Spleen (tissue), 7 donors: ENCODE measurements around the gene TMA7.

Source experiments
- POLR2A ChIP-seq, 3 donors: fragments of 450-650 bp; IDR thresholded peaks; one replicate each; pipeline ENCODE4 v1.5.1; 2017; ENCODE audit warnings: antibody characterized with exemption in 3 of 3, mild to moderate bottlenecking in 1 of 3
- POLR2AphosphoS5 ChIP-seq, 3 donors: sonication (generic); formaldehyde crosslinking; IDR thresholded peaks; one replicate each; pipeline ENCODE4 v1.5.1; 2017; ENCODE audit warnings: antibody characterized with exemption in 3 of 3
- TF ChIP-seq, protein P1 (sequence below), 11 experiments: fragments of 200-600 bp in 7 of 11; fragments of 450-650 bp in 4 of 11; sonication (generic) in 4 of 11; IDR thresholded peaks in 8 of 11; conservative IDR thresholded peaks in 3 of 11; 1 replicate in 7 of 11; 2 replicates in 4 of 11; pipeline versions ENCODE4 v1.4.0 to v1.8.0; 2016 to 2021; ENCODE audit warnings: antibody characterized with exemption in 11 of 11, inconsistent platforms in 4 of 11, mild to moderate bottlenecking in 1 of 11
- donor health status: DM: no; HTN: no; CAD: no; lungs with moderate emphysema.
- donor health status: DM: no; HTN: no; CAD: no.
- donor health status: DM: no; HTN: no; CAD: no.

DNA sequence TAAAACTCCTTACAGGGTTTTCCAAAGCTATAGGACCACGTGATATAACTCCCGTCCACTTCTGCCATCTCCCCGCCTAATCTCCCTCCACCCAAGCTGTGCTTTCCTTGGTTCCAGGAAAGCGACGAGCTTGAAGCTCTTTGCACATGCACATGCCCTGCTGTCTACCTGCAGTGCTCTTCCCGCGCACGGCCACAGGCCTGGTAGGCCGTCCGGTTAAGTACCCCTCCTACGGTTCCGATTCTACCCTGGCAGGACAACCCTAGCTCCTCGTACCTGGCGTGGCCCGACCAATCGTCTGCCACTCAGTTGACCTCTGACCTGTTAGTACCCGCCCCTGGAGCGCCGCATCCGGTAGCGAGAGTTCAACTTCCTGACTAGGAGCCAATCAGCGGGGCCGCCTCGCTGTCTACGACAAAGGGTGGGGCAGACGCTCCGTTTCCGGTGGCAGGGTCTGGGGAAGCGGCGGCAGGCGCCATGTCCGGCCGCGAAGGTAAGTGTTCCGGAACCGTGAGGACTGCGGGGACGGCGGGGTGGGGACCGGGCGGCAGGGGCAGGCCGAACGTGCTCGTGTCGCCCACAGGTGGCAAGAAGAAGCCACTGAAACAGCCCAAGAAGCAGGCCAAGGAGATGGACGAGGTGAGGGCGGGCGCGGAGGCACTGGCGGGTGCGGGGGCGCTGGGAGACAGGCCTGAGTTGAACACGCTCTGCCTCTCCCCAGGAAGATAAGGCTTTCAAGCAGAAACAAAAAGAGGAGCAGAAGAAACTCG is at the start of gene TMA7, which contains the start of gene CCDC51:
- TF ChIP-seq, protein P1, sequence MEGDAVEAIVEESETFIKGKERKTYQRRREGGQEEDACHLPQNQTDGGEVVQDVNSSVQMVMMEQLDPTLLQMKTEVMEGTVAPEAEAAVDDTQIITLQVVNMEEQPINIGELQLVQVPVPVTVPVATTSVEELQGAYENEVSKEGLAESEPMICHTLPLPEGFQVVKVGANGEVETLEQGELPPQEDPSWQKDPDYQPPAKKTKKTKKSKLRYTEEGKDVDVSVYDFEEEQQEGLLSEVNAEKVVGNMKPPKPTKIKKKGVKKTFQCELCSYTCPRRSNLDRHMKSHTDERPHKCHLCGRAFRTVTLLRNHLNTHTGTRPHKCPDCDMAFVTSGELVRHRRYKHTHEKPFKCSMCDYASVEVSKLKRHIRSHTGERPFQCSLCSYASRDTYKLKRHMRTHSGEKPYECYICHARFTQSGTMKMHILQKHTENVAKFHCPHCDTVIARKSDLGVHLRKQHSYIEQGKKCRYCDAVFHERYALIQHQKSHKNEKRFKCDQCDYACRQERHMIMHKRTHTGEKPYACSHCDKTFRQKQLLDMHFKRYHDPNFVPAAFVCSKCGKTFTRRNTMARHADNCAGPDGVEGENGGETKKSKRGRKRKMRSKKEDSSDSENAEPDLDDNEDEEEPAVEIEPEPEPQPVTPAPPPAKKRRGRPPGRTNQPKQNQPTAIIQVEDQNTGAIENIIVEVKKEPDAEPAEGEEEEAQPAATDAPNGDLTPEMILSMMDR (IDR thresholded peaks at IDR 0.05 in 8 of 11, conservative IDR thresholded peaks at IDR 0.05 in 3 of 11): peak in 3 of 11 experiments; percentile 7 to 47 (median 47)
- TF ChIP-seq POLR2A (IDR thresholded peaks at IDR 0.05) (peak in 2 of 3 donors; percentile 53 to 84), POLR2AphosphoS5 (IDR thresholded peaks at IDR 0.05) (peak; percentile 98 to 99 (median 98))
